ENCODE data around the gene CHRNA9. TPM values are rescaled to one million over a fixed set of nuclear protein-coding genes. Genes with fewer than 3 reads are reported as not detected.
"Not testable (repeated sequence)": the region's sequence is repeated elsewhere in the genome, so short reads cannot be mapped to it uniquely, and the experiment has no call there.

CHRNA9 gene, protein sequence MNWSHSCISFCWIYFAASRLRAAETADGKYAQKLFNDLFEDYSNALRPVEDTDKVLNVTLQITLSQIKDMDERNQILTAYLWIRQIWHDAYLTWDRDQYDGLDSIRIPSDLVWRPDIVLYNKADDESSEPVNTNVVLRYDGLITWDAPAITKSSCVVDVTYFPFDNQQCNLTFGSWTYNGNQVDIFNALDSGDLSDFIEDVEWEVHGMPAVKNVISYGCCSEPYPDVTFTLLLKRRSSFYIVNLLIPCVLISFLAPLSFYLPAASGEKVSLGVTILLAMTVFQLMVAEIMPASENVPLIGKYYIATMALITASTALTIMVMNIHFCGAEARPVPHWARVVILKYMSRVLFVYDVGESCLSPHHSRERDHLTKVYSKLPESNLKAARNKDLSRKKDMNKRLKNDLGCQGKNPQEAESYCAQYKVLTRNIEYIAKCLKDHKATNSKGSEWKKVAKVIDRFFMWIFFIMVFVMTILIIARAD
- under 1 TPM in 3 of 5 donors, not detected in 2; 0.10 to 0.23 (median 0.15) TPM for total RNA-seq
- 0.17 TPM for total RNA-seq (2013)
- total RNA-seq, result 0 to 0.50 (median 0.18) reads per million in 29 experiments

- Mint-ChIP-seq H3K4me3 (no peak within 1 kb of the TSS), H3K27me3 (no peaks in the 10 kb centered on the region), H3K36me3 (no peaks in the 10 kb centered on the region), H3K27ac (no peak within 1 kb of the TSS), H3K4me1 (peaks cover 0 to 8% (median 2%) of the 10 kb centered on the region in 3 donors), H3K9me3 (no peaks in the 10 kb centered on the region)
- POLR2A ChIA-PET, result interaction anchor here (0.5 to 0.6 kb wide), 3 partner anchors 12 to 1153 kb away, joined by 3 to 6 read pairs (median 4); no protein-coding TSS in a partner anchor
- no peaks in the 10 kb centered on the region for H3K9me3 ChIP-seq
- DNase-seq (no peak), ATAC-seq (replicated peaks in 1 of 4) (no peak)
- H3K4me1 ChIP-seq (ENCODE audit: control insufficient read depth in 1 of 2, extremely low read depth in 1 of 2, insufficient read depth in 2 of 2, low read length in 2 of 2), result no peaks in the 10 kb centered on the region
- H3K27me3 ChIP-seq (replicated peaks in 1 of 2; ENCODE audit: control insufficient read depth in 2 of 2, extremely low read depth in 1 of 2, insufficient read depth in 2 of 2, low read length in 1 of 2), result peaks cover 0 to 7% of the 10 kb centered on the region in 2 experiments
- 85% methylated on average over 8 of the region's 12 CpGs for WGBS (ENCODE audit: insufficient coverage)
- H3K36me3 ChIP-seq (ENCODE audit: control insufficient read depth in 2 of 2, extremely low read depth in 1 of 2, insufficient read depth in 1 of 2, low read length in 1 of 2), result no peaks in the 10 kb centered on the region
- CTCF ChIA-PET, result no interaction called here
- H3K27ac ChIP-seq (ENCODE audit: low read length), result no peak within 1 kb of the TSS
- H3K4me3 ChIP-seq (ENCODE audit: control insufficient read depth in 1 of 2, extremely low read depth in 1 of 2, low read length in 1 of 2), result no peak within 1 kb of the TSS
Measured at GRCh38 chr4:40334591-40335524, at the start of gene CHRNA9. CHRNA9 (plus strand) TSS chr4:40335333; CDS start chr4:40335468, 135 bp downstream.

DNA sequence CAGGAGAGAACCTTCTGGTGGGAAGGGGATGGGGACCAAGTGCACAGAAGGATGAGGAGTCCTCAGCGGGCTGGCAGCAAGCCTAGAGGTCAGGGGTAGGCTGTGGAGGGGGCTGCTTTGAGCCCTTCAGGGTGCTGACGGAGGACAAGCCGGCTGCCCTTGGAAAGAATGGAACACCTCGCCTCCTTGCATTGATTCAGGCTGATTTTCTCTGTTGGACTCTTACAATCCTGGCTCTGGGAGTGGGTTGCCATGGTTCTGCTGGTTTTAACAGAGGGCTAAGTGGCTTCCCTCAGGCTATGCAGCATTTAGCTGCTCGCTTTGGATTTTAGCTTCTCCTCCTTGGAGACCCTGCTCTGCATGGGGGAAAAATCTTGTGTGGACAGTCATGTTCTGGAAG is 49.4 kb upstream of the CHRNA9 start:
- ChIA-PET CTCF (interaction anchor here in 1 of 2 donors (0.8 kb wide), 1 partner anchor 846 kb away, joined by 6 read pairs; no protein-coding TSS in a partner anchor), POLR2A (interaction anchor here in 1 of 2 donors (0.6 kb wide), 1 partner anchor 39 kb away, joined by 10 read pairs; no protein-coding TSS in a partner anchor)
- no peak for ATAC-seq (replicated peaks in 1 of 4)
- H3K36me3 Mint-ChIP-seq, result peaks cover 5% of the 10 kb centered on the region
- no peak overlapping the region for H3K4me3 Mint-ChIP-seq
- no peaks in the 10 kb centered on the region for H3K9me3 ChIP-seq
- peaks cover 34 to 65% of the 10 kb centered on the region in 2 experiments for H3K4me1 ChIP-seq (ENCODE audit: control insufficient read depth in 1 of 2, extremely low read depth in 1 of 2, insufficient read depth in 2 of 2, low read length in 2 of 2)
- H3K4me3 ChIP-seq (ENCODE audit: control insufficient read depth in 1 of 2, extremely low read depth in 1 of 2, low read length in 1 of 2), result no peak overlapping the region
- no peak overlapping the region for H3K27ac ChIP-seq (ENCODE audit: low read length)
- no peaks in the 10 kb centered on the region for H3K27me3 ChIP-seq (replicated peaks in 1 of 2; ENCODE audit: control insufficient read depth in 2 of 2, extremely low read depth in 1 of 2, insufficient read depth in 2 of 2, low read length in 1 of 2)
- H3K27me3 Mint-ChIP-seq, result no peaks in the 10 kb centered on the region
- H3K27ac Mint-ChIP-seq, result peak overlapping the region; percentile 72 to 85
- no peak for DNase-seq
- WGBS (ENCODE audit: insufficient coverage), result 100% methylated on average over 3 of the region's 5 CpGs
- H3K36me3 ChIP-seq (ENCODE audit: control insufficient read depth in 2 of 2, extremely low read depth in 1 of 2, insufficient read depth in 1 of 2, low read length in 1 of 2), result no peaks in the 10 kb centered on the region
- no peaks in the 10 kb centered on the region for H3K9me3 Mint-ChIP-seq
- H3K4me1 Mint-ChIP-seq, result peaks cover 55 to 85% (median 81%) of the 10 kb centered on the region in 3 donors

GRCh38 chr4:40288566-40288965 is 46.6 kb upstream of the CHRNA9 start:
- POLR2A ChIA-PET, result interaction anchor here in 1 of 2 donors (0.5 to 0.7 kb wide), 2 partner anchors 82 to 1987 kb away, joined by 3 to 7 read pairs; no protein-coding TSS in a partner anchor
- H3K9me3 Mint-ChIP-seq, result peaks cover 0 to 7% (median 0%) of the 10 kb centered on the region in 3 donors
- Histone ChIP-seq H3K4me1 (ENCODE audit: control insufficient read depth in 1 of 2, extremely low read depth in 1 of 2, insufficient read depth in 2 of 2, low read length in 2 of 2) (peaks cover 34 to 50% of the 10 kb centered on the region in 2 experiments), H3K27ac (ENCODE audit: low read length) (peak overlapping the region; percentile 57), H3K36me3 (ENCODE audit: control insufficient read depth in 2 of 2, extremely low read depth in 1 of 2, insufficient read depth in 1 of 2, low read length in 1 of 2) (no peaks in the 10 kb centered on the region), H3K27me3 (replicated peaks in 1 of 2; ENCODE audit: control insufficient read depth in 2 of 2, extremely low read depth in 1 of 2, insufficient read depth in 2 of 2, low read length in 1 of 2) (no peaks in the 10 kb centered on the region), H3K4me3 (ENCODE audit: control insufficient read depth in 1 of 2, extremely low read depth in 1 of 2, low read length in 1 of 2) (no peak overlapping the region), H3K9me3 (no peaks in the 10 kb centered on the region)
- ATAC-seq (replicated peaks in 1 of 4), result no peak
- no peak for DNase-seq
- peak overlapping the region in 1 of 3 donors; percentile 62 for H3K4me3 Mint-ChIP-seq
- H3K36me3 Mint-ChIP-seq, result no peaks in the 10 kb centered on the region
- CTCF ChIA-PET, result interaction anchor here in 1 of 2 donors (0.6 kb wide), 1 partner anchor 57 kb away, joined by 3 read pairs; no protein-coding TSS in a partner anchor
- WGBS (ENCODE audit: insufficient coverage), result 100% methylated on average over 1 of the region's 8 CpGs
- peak overlapping the region; percentile 94 to 97 for H3K27ac Mint-ChIP-seq
- peaks cover 26 to 83% (median 73%) of the 10 kb centered on the region in 3 donors for H3K4me1 Mint-ChIP-seq
- H3K27me3 Mint-ChIP-seq, result no peaks in the 10 kb centered on the region

DNA sequence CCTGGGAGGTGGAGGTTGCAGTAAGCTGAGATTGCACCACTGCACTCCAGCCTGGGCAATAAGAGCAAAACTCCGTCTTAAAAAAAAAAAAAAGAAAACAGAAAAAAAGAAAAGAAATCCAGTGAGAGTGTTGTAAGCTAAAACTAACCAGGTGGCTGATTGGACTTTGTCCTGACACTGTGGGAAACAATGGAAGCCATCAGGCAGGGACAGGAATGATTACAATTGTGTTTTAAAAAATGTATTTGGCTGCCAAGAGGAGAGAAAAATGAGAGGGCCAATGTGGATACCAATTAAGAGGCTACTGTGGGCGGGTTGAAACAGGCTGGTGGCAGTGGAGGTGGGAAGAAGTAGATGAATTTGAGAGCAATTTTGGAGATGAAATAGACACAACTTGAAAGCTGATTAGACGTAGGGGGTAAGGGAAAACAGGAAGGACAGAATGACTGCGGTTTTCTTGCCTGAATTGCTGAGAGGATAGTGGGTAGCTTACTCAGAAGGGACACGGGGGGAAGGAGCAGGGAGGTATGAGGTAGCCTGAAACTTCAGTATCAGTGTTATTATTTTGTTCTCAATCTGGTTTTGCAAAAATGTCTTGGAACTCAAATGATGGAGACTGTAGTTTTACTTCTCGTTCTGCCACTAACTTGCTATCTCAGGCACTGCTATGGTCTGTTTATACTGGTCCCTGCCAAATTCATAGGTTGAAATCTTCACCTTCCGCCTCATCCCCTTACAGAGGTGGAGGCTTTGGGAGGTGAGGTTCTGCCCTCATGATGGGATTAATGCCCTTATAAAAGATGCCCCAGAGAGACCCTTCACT is 45.6 kb upstream of the CHRNA9 start:
- peak; percentile 84 to 94 (median 90) for ATAC-seq (replicated peaks in 1 of 4)
- CTCF ChIA-PET, result interaction anchor here (1.1 to 1.8 kb wide), 4 partner anchors 13 to 28 kb away, joined by 3 to 10 read pairs (median 6); no protein-coding TSS in a partner anchor

GRCh38 chr4:40290611-40291186 is 44.4 kb upstream of the CHRNA9 start:
- WGBS (ENCODE audit: insufficient coverage), result 78% methylated on average over 1 of the region's 2 CpGs
- Mint-ChIP-seq H3K27ac (peak overlapping the region; percentile 94 to 97), H3K4me1 (peaks cover 5 to 66% (median 53%) of the 10 kb centered on the region in 3 donors), H3K4me3 (peak overlapping the region in 1 of 3 donors; percentile 62)
- not testable (repeated sequence) for H3K27me3 ChIP-seq (replicated peaks in 1 of 2; ENCODE audit: control insufficient read depth in 2 of 2, extremely low read depth in 1 of 2, insufficient read depth in 2 of 2, low read length in 1 of 2); DNase-seq; H3K36me3 Mint-ChIP-seq; H3K36me3 ChIP-seq (ENCODE audit: control insufficient read depth in 2 of 2, extremely low read depth in 1 of 2, insufficient read depth in 1 of 2, low read length in 1 of 2); H3K9me3 ChIP-seq; H3K4me3 ChIP-seq (ENCODE audit: control insufficient read depth in 1 of 2, extremely low read depth in 1 of 2, low read length in 1 of 2); H3K9me3 Mint-ChIP-seq; H3K27me3 Mint-ChIP-seq; H3K27ac ChIP-seq (ENCODE audit: low read length)
- peak in 1 of 4 experiments; percentile 24 for ATAC-seq (replicated peaks in 1 of 4)
- H3K4me1 ChIP-seq (ENCODE audit: control insufficient read depth in 1 of 2, extremely low read depth in 1 of 2, insufficient read depth in 2 of 2, low read length in 2 of 2), result peaks cover 26 to 30% of the 10 kb centered on the region in 2 experiments
- ChIA-PET POLR2A (interaction anchor here (0.6 to 1.0 kb wide), 2 partner anchors 11 to 50 kb away, joined by 3 to 14 read pairs; no protein-coding TSS in a partner anchor), CTCF (interaction anchor here (0.5 to 1.8 kb wide), 5 partner anchors 9 to 141 kb away, joined by 3 to 10 read pairs (median 4); no protein-coding TSS in a partner anchor)

More for the DNA sequence above, 45.6 kb upstream of the CHRNA9 start:
- Mint-ChIP-seq H3K27me3 (no peaks in the 10 kb centered on the region), H3K4me1 (peaks cover 16 to 74% (median 63%) of the 10 kb centered on the region in 3 donors), H3K4me3 (peak overlapping the region; percentile 42 to 62 (median 57)), H3K27ac (peak overlapping the region; percentile 94 to 97), H3K9me3 (peaks cover 0 to 7% (median 0%) of the 10 kb centered on the region in 3 donors), H3K36me3 (no peaks in the 10 kb centered on the region)
- DNase-seq, result peak in 17 of 35 experiments; percentile 15 to 59 (median 29)
- Histone ChIP-seq H3K27me3 (replicated peaks in 1 of 2; ENCODE audit: control insufficient read depth in 2 of 2, extremely low read depth in 1 of 2, insufficient read depth in 2 of 2, low read length in 1 of 2) (no peaks in the 10 kb centered on the region), H3K4me1 (ENCODE audit: control insufficient read depth in 1 of 2, extremely low read depth in 1 of 2, insufficient read depth in 2 of 2, low read length in 2 of 2) (peaks cover 26 to 40% of the 10 kb centered on the region in 2 experiments), H3K27ac (ENCODE audit: low read length) (peak overlapping the region; percentile 63), H3K36me3 (ENCODE audit: control insufficient read depth in 2 of 2, extremely low read depth in 1 of 2, insufficient read depth in 1 of 2, low read length in 1 of 2) (no peaks in the 10 kb centered on the region), H3K4me3 (ENCODE audit: control insufficient read depth in 1 of 2, extremely low read depth in 1 of 2, low read length in 1 of 2) (peak overlapping the region in 1 of 2 donors; percentile 12), H3K9me3 (no peaks in the 10 kb centered on the region)
- 0% methylated on average over 4 of the region's 7 CpGs for WGBS (ENCODE audit: insufficient coverage)
- POLR2A ChIA-PET, result interaction anchor here (0.6 to 1.0 kb wide), 5 partner anchors 12 to 60 kb away, joined by 3 to 4 read pairs (median 4); no protein-coding TSS in a partner anchor
